H9 (cell line): ENCODE results near the gene LMOD3. TPM values are rescaled to one million over a fixed set of nuclear protein-coding genes. Genes with fewer than 3 reads are reported as not detected.

Experiments used
- DNase-seq: peaks from one replicate; pipeline ENCODE4 v3.0.0-alpha.2; 2017
- H2AFZ ChIP-seq: one replicate; pipeline ENCODE4 v1.6.1; 2013; ENCODE audit warnings: mild to moderate bottlenecking, low read length, control low read depth, moderate library complexity
- H2AK5ac ChIP-seq: 2 replicates; pipeline ENCODE4 v1.6.1; 2013; ENCODE audit warnings: low read length, control low read depth, mixed read lengths; ENCODE audit not compliant: insufficient read length
- H2BK120ac ChIP-seq: one replicate; pipeline ENCODE4 v1.6.1; 2013; ENCODE audit warnings: low read depth, mild to moderate bottlenecking, low read length, control low read depth, inconsistent platforms; ENCODE audit not compliant: poor library complexity, severe bottlenecking
- H2BK12ac ChIP-seq: 2 replicates; pipeline ENCODE4 v1.6.1; 2013; ENCODE audit warnings: low read length, control low read depth, mixed read lengths, low read depth; ENCODE audit not compliant: insufficient read length
- H2BK15ac ChIP-seq: 2 replicates; pipeline ENCODE4 v1.6.1; 2013; ENCODE audit warnings: low read depth, low read length, control low read depth
- H2BK20ac ChIP-seq: one replicate; pipeline ENCODE4 v1.6.1; 2013; ENCODE audit warnings: low read depth, mild to moderate bottlenecking, low read length, control low read depth, inconsistent platforms; ENCODE audit not compliant: poor library complexity, severe bottlenecking
- H2BK5ac ChIP-seq: 2 replicates; pipeline ENCODE4 v1.6.1; 2013; ENCODE audit warnings: low read length, control low read depth, mixed read lengths; ENCODE audit not compliant: insufficient read length
- H3K14ac ChIP-seq: 2 replicates; pipeline ENCODE4 v1.6.1; 2013; ENCODE audit warnings: low read length, control low read depth; ENCODE audit not compliant: insufficient read depth
- H3K18ac ChIP-seq: 2 replicates; pipeline ENCODE4 v1.6.1; 2013; ENCODE audit warnings: low read depth, mild to moderate bottlenecking, mixed read lengths, low read length, control low read depth; ENCODE audit not compliant: insufficient read length
- H3K23ac ChIP-seq: 2 replicates; pipeline ENCODE4 v1.6.1; 2013; ENCODE audit warnings: low read length, control low read depth, mixed read lengths, low read depth; ENCODE audit not compliant: insufficient read length
- H3K23me2 ChIP-seq: 2 replicates; pipeline ENCODE4 v1.6.1; 2013; ENCODE audit warnings: low read depth, mild to moderate bottlenecking, mixed read lengths, low read length, control low read depth; ENCODE audit not compliant: insufficient read length, poor library complexity, severe bottlenecking
- H3K27ac ChIP-seq: 2 replicates; pipeline ENCODE4 v1.5.1; 2013; ENCODE audit warnings: low read length, control low read depth, mixed read lengths, low read depth; ENCODE audit not compliant: insufficient read length
- H3K27me3 ChIP-seq: 2 replicates; pipeline ENCODE4 v1.6.1; 2013; ENCODE audit warnings: low read length, control low read depth, inconsistent platforms; ENCODE audit not compliant: insufficient read depth
- H3K4ac ChIP-seq: 2 replicates; pipeline ENCODE4 v1.6.1; 2013; ENCODE audit warnings: low read depth, mild to moderate bottlenecking, control low read depth, inconsistent platforms, low read length, moderate library complexity
- H3K4me1 ChIP-seq: 2 replicates; pipeline ENCODE4 v1.6.1; 2013; ENCODE audit warnings: low read length, control low read depth, inconsistent platforms; ENCODE audit not compliant: insufficient read depth
- H3K4me2 ChIP-seq: 2 replicates; pipeline ENCODE4 v1.6.1; 2013; ENCODE audit warnings: low read length, control low read depth, mixed read lengths; ENCODE audit not compliant: insufficient read length, insufficient read depth
- H3K56ac ChIP-seq: 2 replicates; pipeline ENCODE4 v1.6.1; 2013; ENCODE audit warnings: low read depth, mild to moderate bottlenecking, mixed read lengths, low read length, control low read depth; ENCODE audit not compliant: insufficient read length
- H3K79me1 ChIP-seq: 2 replicates; pipeline ENCODE4 v1.6.1; 2013; ENCODE audit warnings: low read depth, mild to moderate bottlenecking, moderate library complexity, low read length, control low read depth, inconsistent platforms; ENCODE audit not compliant: insufficient read depth, poor library complexity, severe bottlenecking
- H3K79me2 ChIP-seq: 2 replicates; pipeline ENCODE4 v1.6.1; 2013; ENCODE audit warnings: low read length, control low read depth, inconsistent platforms; ENCODE audit not compliant: insufficient read depth
- H3K9ac ChIP-seq: 2 replicates; pipeline ENCODE4 v1.6.1; 2013; ENCODE audit warnings: low read length, control low read depth, mixed read lengths; ENCODE audit not compliant: insufficient read length; ENCODE audit errors: extremely low read depth
- H3K9me3 ChIP-seq: one replicate; pipeline ENCODE4 v1.6.1; 2013; ENCODE audit warnings: low read depth, low read length, inconsistent platforms; ENCODE audit not compliant: control insufficient read depth
- H3T11ph ChIP-seq: one replicate; pipeline ENCODE4 v1.6.1; 2013; ENCODE audit warnings: mild to moderate bottlenecking, low read length, control low read depth, inconsistent platforms
- H4K20me1 ChIP-seq: one replicate; pipeline ENCODE4 v1.6.1; 2013; ENCODE audit not compliant: control insufficient read depth, insufficient read length, insufficient read depth
- H4K5ac ChIP-seq: 2 replicates; pipeline ENCODE4 v1.6.1; 2013; ENCODE audit warnings: low read depth, mild to moderate bottlenecking, mixed read lengths, low read length, control low read depth; ENCODE audit not compliant: insufficient read length
- H4K8ac ChIP-seq: replicated peaks from 2 replicates; pipeline ENCODE4 v1.6.1; 2013; ENCODE audit warnings: low read length, control low read depth, mixed read lengths, low read depth; ENCODE audit not compliant: insufficient read length
- H4K91ac ChIP-seq: 2 replicates; pipeline ENCODE4 v1.6.1; 2013; ENCODE audit warnings: low read depth, mild to moderate bottlenecking, moderate library complexity, mixed read lengths, low read length, control low read depth; ENCODE audit not compliant: insufficient read length
- H3K27ac Mint-ChIP-seq, 3 experiments: 2 replicates in 2 of 3; 3 replicates in 1 of 3; pipeline ENCODE4 v1.8.0; 2020 to 2021; ENCODE audit warnings: mixed read lengths in 3 of 3, mild to moderate bottlenecking in 1 of 3, moderate library complexity in 1 of 3
- H3K27me3 Mint-ChIP-seq: 2 replicates; pipeline ENCODE4 v1.8.0; 2021; ENCODE audit warnings: low read depth, mild to moderate bottlenecking, moderate library complexity, mixed read lengths
- H3K36me3 Mint-ChIP-seq, 3 experiments: 2 replicates in 2 of 3; 3 replicates in 1 of 3; pipeline ENCODE4 v1.8.0; 2020 to 2021; ENCODE audit warnings: low read depth in 3 of 3, mixed read lengths in 3 of 3; ENCODE audit not compliant: insufficient read depth in 1 of 3
- H3K4me1 Mint-ChIP-seq, 2 experiments: 2 replicates each; pipeline ENCODE4 v1.8.0; 2020; ENCODE audit warnings: mixed read lengths in 2 of 2
- H3K4me3 Mint-ChIP-seq, 2 experiments: 2 replicates in 1 of 2; 3 replicates in 1 of 2; pipeline ENCODE4 v1.8.0; 2020 to 2021; ENCODE audit warnings: mild to moderate bottlenecking in 2 of 2, mixed read lengths in 2 of 2, moderate library complexity in 1 of 2
- H3K9me3 Mint-ChIP-seq, 2 experiments: 2 replicates in 1 of 2; 3 replicates in 1 of 2; pipeline ENCODE4 v1.8.0; 2020; ENCODE audit warnings: mild to moderate bottlenecking in 2 of 2, mixed read lengths in 2 of 2, moderate library complexity in 1 of 2
- total RNA-seq: library from RNA; stranded (reverse); gene quantifications from 2 replicates; pipeline ENCODE4 v1.2.1, GENCODE V29; 2021
- TF ChIP-seq, protein P1 (sequence below): fragments of 200-600 bp; sonication (generic); conservative IDR thresholded peaks from 3 replicates; pipeline ENCODE4 v1.8.0; 2021; ENCODE audit warnings: antibody characterized with exemption, mild to moderate bottlenecking

Gene LMOD3
- total RNA-seq, 1 experiment from 2014 or later = not detected

GRCh38 chr3:69082805-69083204 is 39.6 kb downstream of the LMOD3 start:
- Mint-ChIP-seq H3K4me1 (peaks cover 33 to 37% of the 10 kb centered on the region in 2 experiments), H3K9me3 (no peaks in the 10 kb centered on the region), H3K27ac (no peak overlapping the region), H3K4me3 (no peak overlapping the region), H3K27me3 (no peaks in the 10 kb centered on the region; the same call in 1 of the 2 replicates), H3K36me3 (0 out of 7 replicates have a peak, but pooled peaks cover 0 to under 1% (median 0%) of the 10 kb centered on the region in 3 experiments)
- Histone ChIP-seq H3K79me1 (peaks cover 6% of the 10 kb centered on the region), H2BK20ac (no peak overlapping the region), H3K18ac (no peak overlapping the region), H3K4me1 (peaks cover 6% of the 10 kb centered on the region; the same call in 1 of the 2 replicates), H3K56ac (no peak overlapping the region), H3K79me2 (peaks cover 5% of the 10 kb centered on the region; the same call in 1 of the 2 replicates), H2AK5ac (no peak overlapping the region), H3K9me3 (no peaks in the 10 kb centered on the region), H3K4ac (no peak overlapping the region), H3K27me3 (no peaks in the 10 kb centered on the region), H3K23ac (no peak overlapping the region), H4K5ac (no peak overlapping the region), H3K23me2 (peaks cover 10% of the 10 kb centered on the region), H2AFZ (no peak overlapping the region), H2BK15ac (no peak overlapping the region), H3K9ac (no peak overlapping the region), H3K14ac (no peak overlapping the region), H2BK12ac (no peak overlapping the region), H3K4me2 (no peak overlapping the region), H3K27ac (no peak overlapping the region), H2BK120ac (no peak overlapping the region), H3T11ph (no peak overlapping the region), H4K8ac (no peak overlapping the region), H2BK5ac (no peak overlapping the region), H4K91ac (no peak overlapping the region), H4K20me1 (no peaks in the 10 kb centered on the region)
- DNase-seq = no peak
- TF ChIP-seq, protein P1, sequence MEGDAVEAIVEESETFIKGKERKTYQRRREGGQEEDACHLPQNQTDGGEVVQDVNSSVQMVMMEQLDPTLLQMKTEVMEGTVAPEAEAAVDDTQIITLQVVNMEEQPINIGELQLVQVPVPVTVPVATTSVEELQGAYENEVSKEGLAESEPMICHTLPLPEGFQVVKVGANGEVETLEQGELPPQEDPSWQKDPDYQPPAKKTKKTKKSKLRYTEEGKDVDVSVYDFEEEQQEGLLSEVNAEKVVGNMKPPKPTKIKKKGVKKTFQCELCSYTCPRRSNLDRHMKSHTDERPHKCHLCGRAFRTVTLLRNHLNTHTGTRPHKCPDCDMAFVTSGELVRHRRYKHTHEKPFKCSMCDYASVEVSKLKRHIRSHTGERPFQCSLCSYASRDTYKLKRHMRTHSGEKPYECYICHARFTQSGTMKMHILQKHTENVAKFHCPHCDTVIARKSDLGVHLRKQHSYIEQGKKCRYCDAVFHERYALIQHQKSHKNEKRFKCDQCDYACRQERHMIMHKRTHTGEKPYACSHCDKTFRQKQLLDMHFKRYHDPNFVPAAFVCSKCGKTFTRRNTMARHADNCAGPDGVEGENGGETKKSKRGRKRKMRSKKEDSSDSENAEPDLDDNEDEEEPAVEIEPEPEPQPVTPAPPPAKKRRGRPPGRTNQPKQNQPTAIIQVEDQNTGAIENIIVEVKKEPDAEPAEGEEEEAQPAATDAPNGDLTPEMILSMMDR = no peak
